ENCODE results near the gene P3H2. TPM values are rescaled to one million over a fixed set of nuclear protein-coding genes. Genes with fewer than 3 reads are reported as not detected.

The P3H2 gene
- total RNA-seq, 4 donors from 2014 or later = 29.9 to 73.3 (median 54.5) TPM

GRCh38 chr3:189914799-189915198, 205.9 kb downstream of the P3H2 start:
- Histone ChIP-seq H3K4me1 (peaks cover 11% of the 10 kb centered on the region), H3K27ac (peak overlapping the region; percentile 39), H3K27me3 (no peaks in the 10 kb centered on the region), H3K9me3 (no peaks in the 10 kb centered on the region), H3K4me3 (no peak overlapping the region), H3K36me3 (no peaks in the 10 kb centered on the region)
- DNase-seq (ENCODE audit: low spot score in 2 of 2) = no peak
- no peak for TF ChIP-seq EP300 (IDR thresholded peaks at IDR 0.05)
- TF ChIP-seq POLR2A (IDR thresholded peaks at IDR 0.05) = no peak
- TF ChIP-seq, protein P1, sequence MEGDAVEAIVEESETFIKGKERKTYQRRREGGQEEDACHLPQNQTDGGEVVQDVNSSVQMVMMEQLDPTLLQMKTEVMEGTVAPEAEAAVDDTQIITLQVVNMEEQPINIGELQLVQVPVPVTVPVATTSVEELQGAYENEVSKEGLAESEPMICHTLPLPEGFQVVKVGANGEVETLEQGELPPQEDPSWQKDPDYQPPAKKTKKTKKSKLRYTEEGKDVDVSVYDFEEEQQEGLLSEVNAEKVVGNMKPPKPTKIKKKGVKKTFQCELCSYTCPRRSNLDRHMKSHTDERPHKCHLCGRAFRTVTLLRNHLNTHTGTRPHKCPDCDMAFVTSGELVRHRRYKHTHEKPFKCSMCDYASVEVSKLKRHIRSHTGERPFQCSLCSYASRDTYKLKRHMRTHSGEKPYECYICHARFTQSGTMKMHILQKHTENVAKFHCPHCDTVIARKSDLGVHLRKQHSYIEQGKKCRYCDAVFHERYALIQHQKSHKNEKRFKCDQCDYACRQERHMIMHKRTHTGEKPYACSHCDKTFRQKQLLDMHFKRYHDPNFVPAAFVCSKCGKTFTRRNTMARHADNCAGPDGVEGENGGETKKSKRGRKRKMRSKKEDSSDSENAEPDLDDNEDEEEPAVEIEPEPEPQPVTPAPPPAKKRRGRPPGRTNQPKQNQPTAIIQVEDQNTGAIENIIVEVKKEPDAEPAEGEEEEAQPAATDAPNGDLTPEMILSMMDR (IDR thresholded peaks at IDR 0.05) = no peak
- no peak for TF ChIP-seq POLR2AphosphoS5 (IDR thresholded peaks at IDR 0.05)
- WGBS = 42% methylated on average over 3 of the region's 3 CpGs

DNA sequence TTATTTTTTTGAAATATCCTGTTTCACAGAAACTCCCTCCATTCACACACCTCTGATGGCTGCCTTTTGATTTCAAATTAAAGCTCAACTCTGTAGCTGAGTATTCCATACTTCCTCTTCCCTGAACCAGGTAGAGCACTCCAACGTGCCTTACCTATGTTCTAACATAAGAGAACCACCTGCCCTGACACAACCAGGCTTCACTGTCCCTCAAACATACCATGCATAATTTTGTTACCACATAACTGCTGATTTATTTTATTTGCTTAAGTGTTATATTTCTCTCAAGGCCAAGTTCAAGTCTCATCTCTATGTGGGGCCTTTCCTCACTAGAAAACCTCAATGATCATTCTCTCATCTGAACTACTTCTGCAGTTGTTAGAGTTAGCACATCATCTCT, 209.7 kb downstream of the P3H2 start:
- Histone ChIP-seq H3K4me1 (peaks cover 21% of the 10 kb centered on the region), H3K27ac (no peak overlapping the region), H3K4me3 (no peak overlapping the region), H3K9me3 (no peaks in the 10 kb centered on the region), H3K27me3 (no peaks in the 10 kb centered on the region), H3K36me3 (no peaks in the 10 kb centered on the region)
- TF ChIP-seq EP300 (IDR thresholded peaks at IDR 0.05) (no peak), POLR2AphosphoS5 (IDR thresholded peaks at IDR 0.05) (no peak)
- TF ChIP-seq, protein P1 (IDR thresholded peaks at IDR 0.05) = no peak
- 49% methylated on average over 1 of the region's 1 CpG for WGBS
- DNase-seq (ENCODE audit: low spot score in 2 of 2) = no peak

- H3K9me3 ChIP-seq = no peaks in the 10 kb centered on the region
- TF ChIP-seq POLR2AphosphoS5 (IDR thresholded peaks at IDR 0.05) = no peak
- no peaks in the 10 kb centered on the region for H3K27me3 ChIP-seq
- H3K27ac ChIP-seq = no peak overlapping the region
- no peaks in the 10 kb centered on the region for H3K36me3 ChIP-seq
- 73% methylated on average over 2 of the region's 2 CpGs for WGBS
- H3K4me3 ChIP-seq = no peak overlapping the region
- peaks cover 18% of the 10 kb centered on the region for H3K4me1 ChIP-seq
- no peak for DNase-seq (ENCODE audit: low spot score in 2 of 2)
Observed at GRCh38 chr3:189909573-189909972, 211.1 kb downstream of the P3H2 start.

DNA sequence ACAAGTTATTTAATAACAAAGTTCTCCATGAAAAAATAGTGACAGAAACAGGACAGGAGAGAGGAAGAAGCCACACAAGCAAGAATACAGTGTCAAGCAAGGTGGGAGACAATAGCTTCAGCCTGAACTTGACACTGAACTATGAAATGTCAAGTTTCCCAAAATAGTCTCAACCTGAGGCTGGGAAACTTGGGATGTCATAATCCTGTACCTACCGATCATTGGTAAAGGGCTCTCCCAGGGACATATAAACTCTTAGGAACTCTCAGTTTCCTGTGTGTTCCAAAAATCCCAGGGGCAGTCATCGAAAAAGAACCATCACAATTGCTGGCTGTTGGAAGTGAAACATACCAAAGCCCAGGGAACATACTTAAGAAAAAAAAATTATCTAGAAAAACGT, 211.6 kb downstream of the P3H2 start:
- Histone ChIP-seq H3K27me3 (no peaks in the 10 kb centered on the region), H3K4me1 (peaks cover 16% of the 10 kb centered on the region), H3K4me3 (no peak overlapping the region), H3K36me3 (no peaks in the 10 kb centered on the region), H3K9me3 (no peaks in the 10 kb centered on the region), H3K27ac (no peak overlapping the region)
- no peak for TF ChIP-seq POLR2AphosphoS5 (IDR thresholded peaks at IDR 0.05)
- no peak for TF ChIP-seq EP300 (IDR thresholded peaks at IDR 0.05)
- WGBS = 79% methylated on average over 3 of the region's 3 CpGs
- no peak for DNase-seq (ENCODE audit: low spot score in 2 of 2)

GRCh38 chr3:189908646-189909045, 212.1 kb downstream of the P3H2 start:
- no peaks in the 10 kb centered on the region for H3K27me3 ChIP-seq
- no peaks in the 10 kb centered on the region for H3K9me3 ChIP-seq
- no peak for DNase-seq (ENCODE audit: low spot score in 2 of 2)
- H3K4me1 ChIP-seq = peaks cover 12% of the 10 kb centered on the region
- TF ChIP-seq POLR2AphosphoS5 (IDR thresholded peaks at IDR 0.05) = no peak
- no peak for TF ChIP-seq POLR2A (IDR thresholded peaks at IDR 0.05)
- no peak for TF ChIP-seq EP300 (IDR thresholded peaks at IDR 0.05)
- TF ChIP-seq, protein P1 (IDR thresholded peaks at IDR 0.05) = no peak
- no peaks in the 10 kb centered on the region for H3K36me3 ChIP-seq
- H3K27ac ChIP-seq = no peak overlapping the region
- H3K4me3 ChIP-seq = no peak overlapping the region

DNA sequence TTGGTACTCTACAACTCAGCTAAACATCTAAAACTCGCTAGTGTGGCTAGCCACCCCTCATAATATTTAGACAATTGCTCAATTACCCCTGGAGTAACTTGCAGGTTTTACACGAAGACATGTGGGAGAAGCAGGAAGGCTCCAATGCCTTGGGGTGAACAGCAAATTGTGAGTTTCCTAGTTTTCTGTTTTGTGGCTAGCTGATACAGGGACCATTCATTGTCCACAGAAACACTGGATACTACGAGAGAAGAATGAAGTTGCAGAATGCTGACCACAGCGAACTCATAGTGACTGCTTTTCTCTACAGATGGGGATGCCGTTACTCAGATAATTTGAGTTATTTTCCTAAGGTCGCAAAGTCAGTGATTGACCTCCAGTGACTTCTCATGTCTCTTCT, 212.9 kb downstream of the P3H2 start:
- Histone ChIP-seq H3K9me3 (no peaks in the 10 kb centered on the region), H3K36me3 (no peaks in the 10 kb centered on the region), H3K4me3 (no peak overlapping the region), H3K4me1 (peaks cover 12% of the 10 kb centered on the region), H3K27me3 (no peaks in the 10 kb centered on the region), H3K27ac (no peak overlapping the region)
- 67% methylated on average over 6 of the region's 6 CpGs for WGBS
- no peak for DNase-seq (ENCODE audit: low spot score in 2 of 2)
- TF ChIP-seq, protein P1 (IDR thresholded peaks at IDR 0.05) = no peak
- TF ChIP-seq EP300 (IDR thresholded peaks at IDR 0.05) (no peak), POLR2A (IDR thresholded peaks at IDR 0.05) (no peak), POLR2AphosphoS5 (IDR thresholded peaks at IDR 0.05) (no peak)

Other genes starting within 250 kb of the P3H2 start
- gene CLDN1, start 201.5 kb upstream of the P3H2 start, total RNA-seq = 100 to 1,000 TPM; 524 to 822 (median 675) TPM

All from suprapubic skin (tissue), 4 donors.